ENCODE data around the gene KRT74. TPM values are rescaled to one million over a fixed set of nuclear protein-coding genes. Genes with fewer than 3 reads are reported as not detected.

KRT74 gene
- total and polyA plus RNA-seq, 2 of the 8 experiments (the other 6 are each of a cell fraction or from before 2014, with no cell fraction given), result not detected

Other genes with a start within 250 kb of the KRT74 start
- gene KRT85, start 206.4 kb downstream of the KRT74 start, total RNA-seq (2021; fragmentation: NEBNext Ultra II Directional; extraction: Animal tissue kit (Norgen Biotek cat#: 25700)), result not detected in 2 replicates
- gene KRT85, start 206.4 kb downstream of the KRT74 start, polyA plus RNA-seq (2011; rRNA removed), result not detected in 2 replicates
- not detected in 2 replicates for gene KRT84, start 188.2 kb downstream of the KRT74 start, total RNA-seq (2021; fragmentation: NEBNext Ultra II Directional; extraction: Animal tissue kit (Norgen Biotek cat#: 25700))
- not detected in 2 replicates for gene KRT84, start 188.2 kb downstream of the KRT74 start, polyA plus RNA-seq (2011; rRNA removed)
- not detected in 2 replicates for gene KRT82, start 167.5 kb downstream of the KRT74 start, total RNA-seq (2021; fragmentation: NEBNext Ultra II Directional; extraction: Animal tissue kit (Norgen Biotek cat#: 25700))
- not detected in 2 replicates for gene KRT82, start 167.5 kb downstream of the KRT74 start, polyA plus RNA-seq (2011; rRNA removed)
- not detected in 2 replicates for gene KRT75, start 139.5 kb downstream of the KRT74 start, total RNA-seq (2021; fragmentation: NEBNext Ultra II Directional; extraction: Animal tissue kit (Norgen Biotek cat#: 25700))
- gene KRT75, start 139.5 kb downstream of the KRT74 start, polyA plus RNA-seq (2011; rRNA removed), result not detected in 2 replicates
- gene KRT6B, start 121.7 kb downstream of the KRT74 start, total RNA-seq (2021; fragmentation: NEBNext Ultra II Directional; extraction: Animal tissue kit (Norgen Biotek cat#: 25700)), result not detected in 2 replicates
- gene KRT6B, start 121.7 kb downstream of the KRT74 start, polyA plus RNA-seq (2011; rRNA removed), result not detected in 2 replicates
- gene KRT6C, start 100.0 kb downstream of the KRT74 start, total RNA-seq (2021; fragmentation: NEBNext Ultra II Directional; extraction: Animal tissue kit (Norgen Biotek cat#: 25700)), result not detected in 2 replicates
- not detected in 2 replicates for gene KRT6C, start 100.0 kb downstream of the KRT74 start, polyA plus RNA-seq (2011; rRNA removed)
- not detected in 2 replicates for gene KRT6A, start 80.6 kb downstream of the KRT74 start, total RNA-seq (2021; fragmentation: NEBNext Ultra II Directional; extraction: Animal tissue kit (Norgen Biotek cat#: 25700))
- 0.08 and 0.11 TPM in 2 replicates for gene KRT6A, start 80.6 kb downstream of the KRT74 start, polyA plus RNA-seq (2011; rRNA removed)
- not detected in 2 replicates for gene KRT5, start 53.4 kb downstream of the KRT74 start, total RNA-seq (2021; fragmentation: NEBNext Ultra II Directional; extraction: Animal tissue kit (Norgen Biotek cat#: 25700))
- 0.18 and 0.33 TPM in 2 replicates for gene KRT5, start 53.4 kb downstream of the KRT74 start, polyA plus RNA-seq (2011; rRNA removed)
- not detected in 2 replicates for gene KRT71, start 20.7 kb downstream of the KRT74 start, total RNA-seq (2021; fragmentation: NEBNext Ultra II Directional; extraction: Animal tissue kit (Norgen Biotek cat#: 25700))
- not detected in 2 replicates for gene KRT71, start 20.7 kb downstream of the KRT74 start, polyA plus RNA-seq (2011; rRNA removed)
- not detected in 2 replicates for gene KRT72, start 27.6 kb upstream of the KRT74 start, total RNA-seq (2021; fragmentation: NEBNext Ultra II Directional; extraction: Animal tissue kit (Norgen Biotek cat#: 25700))
- gene KRT72, start 27.6 kb upstream of the KRT74 start, polyA plus RNA-seq (2011; rRNA removed), result not detected in 2 replicates
- gene KRT73, start 44.7 kb upstream of the KRT74 start, total RNA-seq (2021; fragmentation: NEBNext Ultra II Directional; extraction: Animal tissue kit (Norgen Biotek cat#: 25700)), result not detected in 2 replicates
- gene KRT73, start 44.7 kb upstream of the KRT74 start, polyA plus RNA-seq (2011; rRNA removed), result not detected in 2 replicates
- not detected in 2 replicates for gene KRT2, start 78.4 kb upstream of the KRT74 start, total RNA-seq (2021; fragmentation: NEBNext Ultra II Directional; extraction: Animal tissue kit (Norgen Biotek cat#: 25700))
- gene KRT2, start 78.4 kb upstream of the KRT74 start, polyA plus RNA-seq (2011; rRNA removed), result not detected in 2 replicates
- gene KRT1, start 106.6 kb upstream of the KRT74 start, total RNA-seq (2021; fragmentation: NEBNext Ultra II Directional; extraction: Animal tissue kit (Norgen Biotek cat#: 25700)), result not detected in 2 replicates
- not detected in 2 replicates for gene KRT1, start 106.6 kb upstream of the KRT74 start, polyA plus RNA-seq (2011; rRNA removed)
- gene KRT77, start 129.7 kb upstream of the KRT74 start, total RNA-seq (2021; fragmentation: NEBNext Ultra II Directional; extraction: Animal tissue kit (Norgen Biotek cat#: 25700)), result 0.10 TPM in 1 of 2 replicates, not detected in the other
- 0.02 TPM in 2 replicates for gene KRT77, start 129.7 kb upstream of the KRT74 start, polyA plus RNA-seq (2011; rRNA removed)
- gene KRT76, start 203.5 kb upstream of the KRT74 start, total RNA-seq (2021; fragmentation: NEBNext Ultra II Directional; extraction: Animal tissue kit (Norgen Biotek cat#: 25700)), result not detected in 2 replicates
- gene KRT76, start 203.5 kb upstream of the KRT74 start, polyA plus RNA-seq (2011; rRNA removed), result not detected in 2 replicates
- not detected in 2 replicates for gene KRT3, start 222.3 kb upstream of the KRT74 start, total RNA-seq (2021; fragmentation: NEBNext Ultra II Directional; extraction: Animal tissue kit (Norgen Biotek cat#: 25700))
- not detected in 2 replicates for gene KRT3, start 222.3 kb upstream of the KRT74 start, polyA plus RNA-seq (2011; rRNA removed)
- not detected in 2 replicates for gene KRT4, start 240.3 kb upstream of the KRT74 start, total RNA-seq (2021; fragmentation: NEBNext Ultra II Directional; extraction: Animal tissue kit (Norgen Biotek cat#: 25700))
- 0.06 TPM in 1 of 2 replicates, not detected in the other for gene KRT4, start 240.3 kb upstream of the KRT74 start, polyA plus RNA-seq (2011; rRNA removed)